ENCODE results near the gene TTC39A. TPM values are rescaled to one million over a fixed set of nuclear protein-coding genes. Genes with fewer than 3 reads are reported as not detected.

Gene TTC39A
- total RNA-seq, 3 donors from 2014 or later (not counting 1 experiment from before 2014, with no cell fraction given): 0.38 TPM; not detected in 2

DNA sequence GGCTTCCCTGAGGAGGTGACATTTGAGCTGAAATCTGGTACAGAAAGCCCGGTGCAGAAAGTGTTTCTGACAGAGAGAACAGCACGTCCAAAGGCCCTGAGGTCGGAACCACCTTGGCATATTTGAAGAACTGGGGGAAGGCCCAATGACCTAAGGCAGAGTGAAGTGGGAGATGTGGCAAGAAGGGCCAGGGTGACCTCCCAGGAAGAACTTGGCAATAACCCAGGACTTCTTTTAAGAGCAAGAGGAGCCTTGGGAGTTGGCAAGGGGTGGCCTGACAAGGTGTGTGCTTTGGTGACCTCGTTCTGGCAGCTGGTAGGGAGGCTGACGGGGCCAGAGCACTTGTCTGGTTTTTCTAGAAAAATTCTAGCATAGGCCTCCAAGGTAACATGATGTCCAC is 23.4 kb downstream of the TTC39A start:
- H3K27me3 Mint-ChIP-seq (ENCODE audit: low read depth in 2 of 2): no peaks in the 10 kb centered on the region
- WGBS (ENCODE audit: insufficient coverage): 87% methylated on average over 5 of the region's 5 CpGs
- intact Hi-C loops (cut with micrococcal nuclease): no loop called here
- peaks cover 0 to 6% of the 10 kb centered on the region in 2 donors for H3K4me1 Mint-ChIP-seq
- H3K27ac Mint-ChIP-seq: no peak overlapping the region
- TF ChIP-seq, protein P1, sequence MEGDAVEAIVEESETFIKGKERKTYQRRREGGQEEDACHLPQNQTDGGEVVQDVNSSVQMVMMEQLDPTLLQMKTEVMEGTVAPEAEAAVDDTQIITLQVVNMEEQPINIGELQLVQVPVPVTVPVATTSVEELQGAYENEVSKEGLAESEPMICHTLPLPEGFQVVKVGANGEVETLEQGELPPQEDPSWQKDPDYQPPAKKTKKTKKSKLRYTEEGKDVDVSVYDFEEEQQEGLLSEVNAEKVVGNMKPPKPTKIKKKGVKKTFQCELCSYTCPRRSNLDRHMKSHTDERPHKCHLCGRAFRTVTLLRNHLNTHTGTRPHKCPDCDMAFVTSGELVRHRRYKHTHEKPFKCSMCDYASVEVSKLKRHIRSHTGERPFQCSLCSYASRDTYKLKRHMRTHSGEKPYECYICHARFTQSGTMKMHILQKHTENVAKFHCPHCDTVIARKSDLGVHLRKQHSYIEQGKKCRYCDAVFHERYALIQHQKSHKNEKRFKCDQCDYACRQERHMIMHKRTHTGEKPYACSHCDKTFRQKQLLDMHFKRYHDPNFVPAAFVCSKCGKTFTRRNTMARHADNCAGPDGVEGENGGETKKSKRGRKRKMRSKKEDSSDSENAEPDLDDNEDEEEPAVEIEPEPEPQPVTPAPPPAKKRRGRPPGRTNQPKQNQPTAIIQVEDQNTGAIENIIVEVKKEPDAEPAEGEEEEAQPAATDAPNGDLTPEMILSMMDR (IDR thresholded peaks at IDR 0.05): no peak
- ATAC-seq (no peak), DNase-seq (no peak)
- Histone ChIP-seq H3K27ac (ENCODE audit: low read length) (no peak overlapping the region), H3K4me1 (ENCODE audit: control insufficient read depth, insufficient read depth, low read length) (no peaks in the 10 kb centered on the region), H3K36me3 (ENCODE audit: control insufficient read depth, insufficient read depth, low read length) (no peaks in the 10 kb centered on the region), H3K4me3 (ENCODE audit: low read length) (no peak overlapping the region), H3K27me3 (ENCODE audit: control insufficient read depth, insufficient read depth, low read length) (no peaks in the 10 kb centered on the region), H3K9me3 (ENCODE audit: control insufficient read depth, insufficient read depth, low read length) (no peaks in the 10 kb centered on the region)
- no peaks in the 10 kb centered on the region for H3K36me3 Mint-ChIP-seq
- no peak overlapping the region for H3K4me3 Mint-ChIP-seq
- no peaks in the 10 kb centered on the region for H3K9me3 Mint-ChIP-seq

DNA sequence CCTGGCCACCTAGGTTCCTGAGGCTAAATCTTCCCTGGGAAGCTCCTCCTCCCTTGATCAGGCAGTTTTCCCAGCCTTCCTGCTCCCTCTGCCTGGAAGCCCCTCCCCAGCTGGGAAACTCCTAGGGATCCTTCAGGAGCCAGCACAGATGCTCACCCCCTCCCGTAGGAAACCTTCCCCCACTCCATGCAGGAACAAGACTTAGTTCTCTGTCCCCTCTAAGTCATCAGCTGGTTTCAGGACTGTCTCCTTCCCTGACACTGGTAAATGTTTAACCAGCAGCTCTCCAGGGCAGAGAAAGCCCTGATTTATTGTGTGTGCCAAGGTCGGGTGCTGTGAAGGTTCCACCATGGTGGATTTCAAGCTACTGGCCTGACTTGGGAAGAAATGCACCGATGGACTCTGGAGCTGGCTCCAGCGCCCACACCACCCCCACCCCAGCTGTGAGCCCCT is 25.0 kb downstream of the TTC39A start:
- 96% methylated on average over 4 of the region's 4 CpGs for WGBS (ENCODE audit: insufficient coverage)
- DNase-seq (no peak), ATAC-seq (no peak)
- intact Hi-C loops (cut with micrococcal nuclease): no loop called here
- H3K36me3 ChIP-seq (ENCODE audit: control insufficient read depth, insufficient read depth, low read length): no peaks in the 10 kb centered on the region
- Mint-ChIP-seq H3K27ac (no peak overlapping the region), H3K9me3 (no peaks in the 10 kb centered on the region), H3K36me3 (no peaks in the 10 kb centered on the region), H3K4me1 (no peaks in the 10 kb centered on the region), H3K4me3 (no peak overlapping the region), H3K27me3 (ENCODE audit: low read depth in 2 of 2) (no peaks in the 10 kb centered on the region)
- TF ChIP-seq, protein P1 (IDR thresholded peaks at IDR 0.05): no peak
- no peaks in the 10 kb centered on the region for H3K4me1 ChIP-seq (ENCODE audit: control insufficient read depth, insufficient read depth, low read length)
- H3K27ac ChIP-seq (ENCODE audit: low read length): no peak overlapping the region
- no peaks in the 10 kb centered on the region for H3K27me3 ChIP-seq (ENCODE audit: control insufficient read depth, insufficient read depth, low read length)
- no peaks in the 10 kb centered on the region for H3K9me3 ChIP-seq (ENCODE audit: control insufficient read depth, insufficient read depth, low read length)
- H3K4me3 ChIP-seq (ENCODE audit: low read length): no peak overlapping the region

DNA sequence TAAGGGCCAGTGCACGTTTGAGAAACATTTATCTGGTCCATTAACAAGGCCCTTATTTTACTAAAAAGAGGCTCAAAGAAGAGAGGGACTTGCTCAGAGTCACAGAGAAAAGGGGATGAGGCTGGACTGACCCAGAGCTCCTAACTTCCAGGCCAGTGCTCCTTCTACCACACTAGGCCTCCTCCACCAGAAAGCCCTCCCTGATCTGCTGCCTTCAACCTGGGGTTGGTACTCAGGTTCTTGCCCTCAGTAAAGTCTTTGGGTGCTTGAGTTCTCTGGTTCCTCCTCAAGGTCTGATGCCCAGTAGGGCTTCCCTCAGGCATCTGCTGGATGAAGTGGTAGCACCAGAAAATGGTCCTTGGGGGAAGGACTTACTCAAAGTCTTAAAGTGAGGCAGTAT is 26.0 kb downstream of the TTC39A start:
- no peak overlapping the region for H3K27ac Mint-ChIP-seq
- intact Hi-C loops (cut with micrococcal nuclease): no loop called here
- no peaks in the 10 kb centered on the region for H3K27me3 Mint-ChIP-seq (ENCODE audit: low read depth in 2 of 2)
- H3K9me3 Mint-ChIP-seq: no peaks in the 10 kb centered on the region
- no peak for DNase-seq
- H3K36me3 Mint-ChIP-seq: no peaks in the 10 kb centered on the region
- TF ChIP-seq, protein P1 (IDR thresholded peaks at IDR 0.05): no peak
- no peak overlapping the region for H3K4me3 Mint-ChIP-seq
- Histone ChIP-seq H3K4me3 (ENCODE audit: low read length) (no peak overlapping the region), H3K27ac (ENCODE audit: low read length) (no peak overlapping the region), H3K27me3 (ENCODE audit: control insufficient read depth, insufficient read depth, low read length) (no peaks in the 10 kb centered on the region), H3K36me3 (ENCODE audit: control insufficient read depth, insufficient read depth, low read length) (no peaks in the 10 kb centered on the region), H3K9me3 (ENCODE audit: control insufficient read depth, insufficient read depth, low read length) (no peaks in the 10 kb centered on the region), H3K4me1 (ENCODE audit: control insufficient read depth, insufficient read depth, low read length) (no peaks in the 10 kb centered on the region)
- ATAC-seq: no peak
- WGBS (ENCODE audit: insufficient coverage): 60% methylated on average over 1 of the region's 1 CpG
- H3K4me1 Mint-ChIP-seq: no peaks in the 10 kb centered on the region

DNA sequence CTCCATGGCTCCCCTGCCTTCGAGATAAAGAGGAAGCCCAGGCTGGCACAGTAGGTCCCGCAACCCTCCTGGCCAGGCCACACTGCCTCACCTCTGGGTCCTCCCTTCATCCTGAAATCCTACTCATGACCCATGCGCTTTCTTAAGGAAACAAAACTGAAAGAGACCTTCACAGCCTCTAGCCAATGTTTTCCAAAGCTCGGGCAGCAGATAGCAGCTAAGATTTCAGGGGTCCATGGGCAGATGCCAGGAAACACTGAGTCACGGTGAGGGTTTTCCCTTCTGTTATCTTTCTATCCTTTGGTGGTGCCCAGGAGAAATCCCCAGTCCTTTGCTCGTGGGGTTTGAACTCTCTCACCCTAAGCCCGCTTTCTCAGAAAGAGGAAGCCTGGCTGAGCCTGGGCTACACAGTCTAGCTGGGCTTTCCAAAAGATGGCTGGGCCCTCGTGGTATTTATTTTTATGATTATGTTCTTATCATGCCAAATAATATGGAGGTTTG is 26.6 kb downstream of the TTC39A start:
- ATAC-seq (no peak), DNase-seq (no peak)
- Histone ChIP-seq H3K36me3 (ENCODE audit: control insufficient read depth, insufficient read depth, low read length) (no peaks in the 10 kb centered on the region), H3K27ac (ENCODE audit: low read length) (no peak overlapping the region), H3K4me3 (ENCODE audit: low read length) (no peak overlapping the region), H3K9me3 (ENCODE audit: control insufficient read depth, insufficient read depth, low read length) (no peaks in the 10 kb centered on the region), H3K4me1 (ENCODE audit: control insufficient read depth, insufficient read depth, low read length) (no peaks in the 10 kb centered on the region), H3K27me3 (ENCODE audit: control insufficient read depth, insufficient read depth, low read length) (no peaks in the 10 kb centered on the region)
- Mint-ChIP-seq H3K4me1 (no peaks in the 10 kb centered on the region), H3K27me3 (ENCODE audit: low read depth in 2 of 2) (no peaks in the 10 kb centered on the region), H3K27ac (no peak overlapping the region), H3K4me3 (no peak overlapping the region), H3K9me3 (no peaks in the 10 kb centered on the region), H3K36me3 (no peaks in the 10 kb centered on the region)
- WGBS (ENCODE audit: insufficient coverage): 51% methylated on average over 7 of the region's 8 CpGs
- intact Hi-C loops (cut with micrococcal nuclease): no loop called here
- TF ChIP-seq, protein P1 (IDR thresholded peaks at IDR 0.05): no peak
